Endothelial cell of umbilical vein (primary cell): Measurements from ENCODE around the gene MLF1. TPM values are rescaled to one million over a fixed set of nuclear protein-coding genes. Genes with fewer than 3 reads are reported as not detected.

ENCODE experiments used
- BruUV-seq: library from RNA; stranded (reverse); fragments of 400-500 nt; replicated peaks from 2 replicates; lab custom pipeline; 2021; lab: Mats Ljungman, UMichigan
- CTCF ChIA-PET: fragments of 300-600, 350-600 bp; sonication (Branson Sonifier 250); formaldehyde crosslinking; loops from one replicate; lab custom pipeline; 2021; ENCODE audit warnings: antibody characterized with exemption, inconsistent platforms; lab: Charles Lee
- POLR2A ChIA-PET: fragments of 300-600, 350-600 bp; sonication (Branson Sonifier 250); formaldehyde crosslinking; loops from one replicate; lab custom pipeline; 2021; ENCODE audit warnings: antibody characterized with exemption, inconsistent platforms; lab: Charles Lee
- DNase-seq: peaks from one replicate; pipeline ENCODE4 v3.0.0-alpha.2; 2011; ENCODE audit warnings: low read depth, low spot score
- FAIRE-seq: peaks from 2 replicates; lab custom pipeline; 2011; peaks lifted over from hg19 to GRCh38; lab: Jason Lieb, UNC
- H2AFZ ChIP-seq: 2 replicates; pipeline ENCODE4 v1.6.0; 2012; ENCODE audit warnings: low read depth, low read length, control low read depth, inconsistent platforms
- H3K27ac ChIP-seq: 2 replicates; pipeline ENCODE4 v1.5.1; 2011; ENCODE audit warnings: low read depth, mild to moderate bottlenecking, control low read depth, low read length, moderate library complexity; ENCODE audit not compliant: insufficient read depth
- H3K27me3 ChIP-seq, 2 experiments: 2 replicates each; pipeline versions ENCODE4 v1.6.0 to v1.6.1; 2011; ENCODE audit warnings: low read length in 2 of 2, mixed read lengths in 1 of 2; ENCODE audit not compliant: control insufficient read depth in 2 of 2, insufficient read depth in 2 of 2
- H3K36me3 ChIP-seq, 2 experiments: 2 replicates in 1 of 2; 3 replicates in 1 of 2; pipeline ENCODE4 v1.5.1; 2011; ENCODE audit warnings: low read length in 2 of 2, mild to moderate bottlenecking in 1 of 2, moderate library complexity in 1 of 2; ENCODE audit not compliant: control insufficient read depth in 2 of 2, insufficient read depth in 2 of 2; ENCODE audit errors: extremely low read depth in 1 of 2
- H3K4me1 ChIP-seq: 3 replicates; pipeline ENCODE4 v1.5.1; 2011; ENCODE audit warnings: mild to moderate bottlenecking, low read length; ENCODE audit not compliant: control insufficient read depth, insufficient read depth; ENCODE audit errors: extremely low read depth
- H3K4me2 ChIP-seq: 2 replicates; pipeline ENCODE4 v1.6.1; 2011; ENCODE audit warnings: low read length, control low read depth, mixed read lengths; ENCODE audit not compliant: insufficient read depth
- H3K4me3 ChIP-seq, 3 experiments: fragments of 200-600 bp in 1 of 3; sonication (generic), shearing (Covaris generic) in 1 of 3; replicated peaks in 1 of 3; 2 replicates each; pipeline ENCODE4 v1.5.1; 2011 to 2016; ENCODE audit warnings: control low read depth in 3 of 3, low read length in 3 of 3, mild to moderate bottlenecking in 2 of 3, inconsistent platforms in 1 of 3, low read depth in 1 of 3, moderate library complexity in 1 of 3; ENCODE audit not compliant: insufficient read depth in 1 of 3
- H3K79me2 ChIP-seq: 2 replicates; pipeline ENCODE4 v1.6.0; 2012; ENCODE audit warnings: low read length, inconsistent platforms; ENCODE audit not compliant: control insufficient read depth, insufficient read depth
- H3K9ac ChIP-seq: replicated peaks from 2 replicates; pipeline ENCODE3; 2011; ENCODE audit warnings: low read length, control low read depth; ENCODE audit not compliant: insufficient read depth; ENCODE audit errors: extremely low read depth
- H3K9me1 ChIP-seq: replicated peaks from 3 replicates; pipeline ENCODE4 v1.6.0; 2011; ENCODE audit warnings: mild to moderate bottlenecking, low read length; ENCODE audit not compliant: control insufficient read depth, insufficient read depth; ENCODE audit errors: extremely low read depth
- H3K9me3 ChIP-seq: replicated peaks from 2 replicates; pipeline ENCODE4 v1.5.1; 2012; ENCODE audit warnings: low read length, inconsistent platforms; ENCODE audit not compliant: control insufficient read depth, insufficient read depth
- H4K20me1 ChIP-seq: replicated peaks from 2 replicates; pipeline ENCODE3; 2011; ENCODE audit warnings: mild to moderate bottlenecking, low read length; ENCODE audit not compliant: control insufficient read depth, insufficient read depth; ENCODE audit errors: extremely low read depth
- CTCF ChIP-seq, 2 donors: IDR thresholded peaks; 1 replicate in 1 of 2; 2 replicates in 1 of 2; pipeline ENCODE4 v1.5.1; 2011; ENCODE audit warnings: low read length in 2 of 2, mild to moderate bottlenecking in 2 of 2, moderate library complexity in 2 of 2, control low read depth in 1 of 2, inconsistent platforms in 1 of 2, low read depth in 1 of 2; ENCODE audit not compliant: insufficient read depth in 1 of 2; ENCODE audit errors: extremely low read depth in 1 of 2
- EZH2 ChIP-seq: IDR thresholded peaks from 2 replicates; pipeline ENCODE4 v1.6.1; 2012; ENCODE audit warnings: borderline replicate concordance, low read depth, mild to moderate bottlenecking, moderate library complexity, low read length, inconsistent platforms; ENCODE audit not compliant: severe bottlenecking
- FOS ChIP-seq: IDR thresholded peaks from 2 replicates; pipeline ENCODE4 v1.6.1; 2011; ENCODE audit warnings: mild to moderate bottlenecking, low read length, moderate library complexity, borderline replicate concordance; ENCODE audit not compliant: insufficient read depth
- GATA2 ChIP-seq: IDR thresholded peaks from 2 replicates; pipeline ENCODE4 v1.7.0; 2011; ENCODE audit warnings: low read depth, mild to moderate bottlenecking, moderate library complexity, mixed read lengths, low read length; ENCODE audit not compliant: insufficient read length, insufficient read depth
- JUN ChIP-seq: IDR thresholded peaks from 2 replicates; pipeline ENCODE4 v1.6.1; 2011; ENCODE audit warnings: borderline replicate concordance, low read depth; ENCODE audit not compliant: insufficient read length, insufficient read depth
- MYC ChIP-seq: IDR thresholded peaks from one replicate; pipeline ENCODE4 v1.6.1; 2011; ENCODE audit warnings: mild to moderate bottlenecking, low read depth, low read length
- POLR2A ChIP-seq: IDR thresholded peaks from 2 replicates; pipeline ENCODE4 v1.6.1; 2012; ENCODE audit warnings: low read depth, mild to moderate bottlenecking, control low read depth, low read length
- dilution Hi-C: fragments of 300-500 bp; cut with MboI; formaldehyde crosslinking; loops from one replicate; pipeline ENCODE4 v1.15.0; 2019; ENCODE audit warnings: low sequenced_read_pairs; ENCODE audit not compliant: extremely low pct_ligation_motif_present
- intact Hi-C: fragments of 100-400 bp; cut with micrococcal nuclease; formaldehyde crosslinking; loops from one replicate; pipeline ENCODE4 v1.10.0; 2022
- polyA plus RNA-seq, 4 experiments: library from polyadenylated mRNA; depleted of rRNA in 3 of 4; stranded (reverse) in 3 of 4; unstranded in 1 of 4; fragments of >200 nt; gene quantifications; 2 replicates each; pipeline versions ENCODE4 v1.2.1 to v1.2.3, GENCODE V29; 2011 to 2012; ENCODE audit warnings: missing spikeins in 1 of 4
- total RNA-seq: library from RNA; stranded (reverse); gene quantifications from 2 replicates; pipeline ENCODE4 v1.2.3, GENCODE V29; 2021

MLF1 gene
- total and polyA plus RNA-seq, 2 donors (not counting 3 experiments of a cell fraction or from before 2014, with no cell fraction given): 3.0 to 5.3 TPM

GRCh38 chr3:158651192-158651591 lies 80.2 kb downstream of the MLF1 start:
- POLR2A ChIA-PET: no interaction called here
- dilution Hi-C loops (no loop called here), intact Hi-C loops (loop anchor here (10.0 kb wide), 1 partner anchor 1114 kb away; no protein-coding TSS in a partner anchor)
- TF ChIP-seq EZH2 (no peak), FOS (no peak), POLR2A (no peak), CTCF (IDR thresholded peaks at IDR 0.05; ENCODE audit: extremely low read depth in 1 of 2, insufficient read depth in 1 of 2, low read depth in 1 of 2, low read length in 2 of 2) (no peak), MYC (no peak), JUN (no peak), GATA2 (no peak)
- H3K36me3 ChIP-seq: peaks cover under 1 to 26% of the 10 kb centered on the region in 2 experiments
- H3K9ac ChIP-seq: no peak overlapping the region
- H3K27ac ChIP-seq: no peak overlapping the region
- FAIRE-seq: no peak
- H3K4me1 ChIP-seq: peaks cover 23% of the 10 kb centered on the region
- no TSS peak for BruUV-seq
- CTCF ChIA-PET: interaction anchor here (0.9 to 4.0 kb wide), 4 partner anchors 8 to 138 kb away, joined by 3 to 19 read pairs (median 10); no protein-coding TSS in a partner anchor
- H3K9me3 ChIP-seq: no peaks in the 10 kb centered on the region
- no peak overlapping the region for H3K4me3 ChIP-seq
- H2AFZ ChIP-seq: no peak overlapping the region
- H3K4me2 ChIP-seq: no peak overlapping the region
- no peaks in the 10 kb centered on the region for H3K27me3 ChIP-seq
- peaks cover 10% of the 10 kb centered on the region for H3K79me2 ChIP-seq
- no peak for DNase-seq
- H4K20me1 ChIP-seq: no peaks in the 10 kb centered on the region
- H3K9me1 ChIP-seq: no peaks in the 10 kb centered on the region
